ENCODE results near the gene RALGPS1. TPM values are rescaled to one million over a fixed set of nuclear protein-coding genes. Genes with fewer than 3 reads are reported as not detected.
A peak's percentile ranks its signal among the peaks of the same experiment; 100 is the strongest.

The RALGPS1 gene
- total and polyA plus RNA-seq, 2 of the 13 experiments (the other 11 are each of a cell fraction or from before 2014, with no cell fraction given), result 3.7 to 6.5 TPM

DNA sequence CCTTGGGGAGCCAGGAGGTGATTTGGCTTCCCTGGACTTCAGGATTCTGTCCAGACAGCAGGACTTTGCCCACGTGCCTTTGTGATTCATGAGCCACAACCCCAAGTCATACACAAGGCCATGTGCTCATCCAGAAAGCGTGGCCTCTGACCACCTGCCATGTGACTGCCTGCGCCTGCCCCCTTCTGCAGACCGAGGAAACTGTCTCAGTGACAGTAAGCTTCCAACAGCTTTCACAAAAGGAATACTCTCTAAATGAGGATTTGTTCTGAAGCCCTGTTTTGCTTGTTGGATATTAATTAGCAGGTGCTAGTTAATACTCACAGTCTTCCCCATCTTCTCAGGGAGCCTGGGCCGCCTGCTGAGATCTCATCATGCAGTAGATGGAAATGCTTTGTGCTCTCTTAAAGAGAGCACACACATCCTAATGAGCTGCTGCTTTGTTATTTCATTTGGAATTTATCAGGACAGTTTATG lies 244.8 kb downstream of the RALGPS1 start (continued):
- TF ChIP-seq WIZ (CRISPR knock-in tag; IDR thresholded peaks at IDR 0.05) (peak; percentile 64; the same call in 1 of the 2 replicates), ZNF329 (CRISPR knock-in tag; IDR thresholded peaks at IDR 0.05; ENCODE audit: low read depth) (peak; percentile 79; the same call in 1 of the 2 replicates), RFX1 (IDR thresholded peaks at IDR 0.05) (no peak), DNMT1 (CRISPR knock-in tag; IDR thresholded peaks at IDR 0.05) (no peak; the same call in 1 of the 2 replicates), PPARG (CRISPR knock-in tag; conservative IDR thresholded peaks at IDR 0.05) (peak; percentile 68), MZF1 (CRISPR knock-in tag; IDR thresholded peaks at IDR 0.05; ENCODE audit: borderline replicate concordance) (peak; percentile 80; the same call in 1 of the 2 replicates), PAWR (CRISPR knock-in tag; IDR thresholded peaks at IDR 0.05; ENCODE audit: borderline replicate concordance) (no peak), ZNF543 (CRISPR knock-in tag; IDR thresholded peaks at IDR 0.05) (peak; percentile 92), SP5 (CRISPR knock-in tag; IDR thresholded peaks at IDR 0.05; ENCODE audit: borderline replicate concordance, low read depth) (peak; percentile 34; the same call in 1 of the 2 replicates), TEAD3 (CRISPR knock-in tag; optimal IDR thresholded peaks at IDR 0.05; ENCODE audit: borderline replicate concordance) (peak; percentile 86), GZF1 (CRISPR knock-in tag; IDR thresholded peaks at IDR 0.05) (peak; percentile 95), NAIF1 (CRISPR knock-in tag; IDR thresholded peaks at IDR 0.05; ENCODE audit: borderline replicate concordance) (peak; percentile 89; the same call in 1 of the 2 replicates), TARDBP (CRISPR knock-in tag; IDR thresholded peaks at IDR 0.05) (peak; percentile 43; the same call in 1 of the 2 replicates), POLR2AphosphoS2 (IDR thresholded peaks at IDR 0.05; ENCODE audit: low read depth, low read length) (no peak)
- TF ChIP-seq, protein P1, sequence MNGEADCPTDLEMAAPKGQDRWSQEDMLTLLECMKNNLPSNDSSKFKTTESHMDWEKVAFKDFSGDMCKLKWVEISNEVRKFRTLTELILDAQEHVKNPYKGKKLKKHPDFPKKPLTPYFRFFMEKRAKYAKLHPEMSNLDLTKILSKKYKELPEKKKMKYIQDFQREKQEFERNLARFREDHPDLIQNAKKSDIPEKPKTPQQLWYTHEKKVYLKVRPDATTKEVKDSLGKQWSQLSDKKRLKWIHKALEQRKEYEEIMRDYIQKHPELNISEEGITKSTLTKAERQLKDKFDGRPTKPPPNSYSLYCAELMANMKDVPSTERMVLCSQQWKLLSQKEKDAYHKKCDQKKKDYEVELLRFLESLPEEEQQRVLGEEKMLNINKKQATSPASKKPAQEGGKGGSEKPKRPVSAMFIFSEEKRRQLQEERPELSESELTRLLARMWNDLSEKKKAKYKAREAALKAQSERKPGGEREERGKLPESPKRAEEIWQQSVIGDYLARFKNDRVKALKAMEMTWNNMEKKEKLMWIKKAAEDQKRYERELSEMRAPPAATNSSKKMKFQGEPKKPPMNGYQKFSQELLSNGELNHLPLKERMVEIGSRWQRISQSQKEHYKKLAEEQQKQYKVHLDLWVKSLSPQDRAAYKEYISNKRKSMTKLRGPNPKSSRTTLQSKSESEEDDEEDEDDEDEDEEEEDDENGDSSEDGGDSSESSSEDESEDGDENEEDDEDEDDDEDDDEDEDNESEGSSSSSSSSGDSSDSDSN (CRISPR knock-in tag; IDR thresholded peaks at IDR 0.05), result peak; percentile 40; the same call in 1 of the 2 replicates
- TF ChIP-seq, protein P2, sequence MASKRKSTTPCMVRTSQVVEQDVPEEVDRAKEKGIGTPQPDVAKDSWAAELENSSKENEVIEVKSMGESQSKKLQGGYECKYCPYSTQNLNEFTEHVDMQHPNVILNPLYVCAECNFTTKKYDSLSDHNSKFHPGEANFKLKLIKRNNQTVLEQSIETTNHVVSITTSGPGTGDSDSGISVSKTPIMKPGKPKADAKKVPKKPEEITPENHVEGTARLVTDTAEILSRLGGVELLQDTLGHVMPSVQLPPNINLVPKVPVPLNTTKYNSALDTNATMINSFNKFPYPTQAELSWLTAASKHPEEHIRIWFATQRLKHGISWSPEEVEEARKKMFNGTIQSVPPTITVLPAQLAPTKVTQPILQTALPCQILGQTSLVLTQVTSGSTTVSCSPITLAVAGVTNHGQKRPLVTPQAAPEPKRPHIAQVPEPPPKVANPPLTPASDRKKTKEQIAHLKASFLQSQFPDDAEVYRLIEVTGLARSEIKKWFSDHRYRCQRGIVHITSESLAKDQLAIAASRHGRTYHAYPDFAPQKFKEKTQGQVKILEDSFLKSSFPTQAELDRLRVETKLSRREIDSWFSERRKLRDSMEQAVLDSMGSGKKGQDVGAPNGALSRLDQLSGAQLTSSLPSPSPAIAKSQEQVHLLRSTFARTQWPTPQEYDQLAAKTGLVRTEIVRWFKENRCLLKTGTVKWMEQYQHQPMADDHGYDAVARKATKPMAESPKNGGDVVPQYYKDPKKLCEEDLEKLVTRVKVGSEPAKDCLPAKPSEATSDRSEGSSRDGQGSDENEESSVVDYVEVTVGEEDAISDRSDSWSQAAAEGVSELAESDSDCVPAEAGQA (IDR thresholded peaks at IDR 0.05; ENCODE audit: low read depth), result no peak; the same call in 1 of the 2 replicates
- TF ChIP-seq, protein P2 (CRISPR knock-in tag; IDR thresholded peaks at IDR 0.05; ENCODE audit: borderline replicate concordance), result 0 out of 2 replicates have a peak, but pooled peaks have one; percentile 41
- TF ChIP-seq, protein P3, sequence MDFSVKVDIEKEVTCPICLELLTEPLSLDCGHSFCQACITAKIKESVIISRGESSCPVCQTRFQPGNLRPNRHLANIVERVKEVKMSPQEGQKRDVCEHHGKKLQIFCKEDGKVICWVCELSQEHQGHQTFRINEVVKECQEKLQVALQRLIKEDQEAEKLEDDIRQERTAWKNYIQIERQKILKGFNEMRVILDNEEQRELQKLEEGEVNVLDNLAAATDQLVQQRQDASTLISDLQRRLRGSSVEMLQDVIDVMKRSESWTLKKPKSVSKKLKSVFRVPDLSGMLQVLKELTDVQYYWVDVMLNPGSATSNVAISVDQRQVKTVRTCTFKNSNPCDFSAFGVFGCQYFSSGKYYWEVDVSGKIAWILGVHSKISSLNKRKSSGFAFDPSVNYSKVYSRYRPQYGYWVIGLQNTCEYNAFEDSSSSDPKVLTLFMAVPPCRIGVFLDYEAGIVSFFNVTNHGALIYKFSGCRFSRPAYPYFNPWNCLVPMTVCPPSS (IDR thresholded peaks at IDR 0.05), result no peak

All from HepG2 (cell line).